Occipital lobe (tissue), 2 donors: ENCODE data around the gene TRAT1. TPM values are rescaled to one million over a fixed set of nuclear protein-coding genes. Genes with fewer than 3 reads are reported as not detected.

Source experiments
- DNase-seq: peaks from one replicate; lab custom pipeline; 2025; lab: John Stamatoyannopoulos, UW
- total RNA-seq: library from RNA; depleted of rRNA; stranded (reverse); fragments of >200 nt; gene quantifications from one replicate; pipeline ENCODE4 v1.2.3, GENCODE V29; 2014

Gene TRAT1
- total RNA-seq, 1 donor from 2014 or later: not detected

DNA sequence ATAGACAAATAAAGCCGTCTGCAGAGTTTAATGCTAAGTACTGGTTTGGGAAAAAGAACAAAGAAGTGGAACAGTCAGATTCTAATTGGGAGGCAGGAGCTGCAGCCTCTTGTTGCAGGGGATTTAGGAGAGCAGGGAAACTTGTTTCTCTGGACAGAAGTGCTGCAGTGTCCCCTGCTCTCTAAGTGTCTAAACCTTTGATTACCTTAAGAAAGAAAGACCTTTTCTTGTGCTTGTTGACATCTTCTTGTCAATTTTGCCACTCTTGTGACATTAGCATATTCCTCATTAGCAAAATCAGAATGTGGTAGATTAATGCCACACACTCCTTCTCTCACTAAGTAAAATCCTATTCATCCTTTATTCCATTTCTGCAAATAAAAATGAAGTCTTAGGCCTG lies 38.8 kb downstream of the TRAT1 start:
- no peak for DNase-seq

DNA sequence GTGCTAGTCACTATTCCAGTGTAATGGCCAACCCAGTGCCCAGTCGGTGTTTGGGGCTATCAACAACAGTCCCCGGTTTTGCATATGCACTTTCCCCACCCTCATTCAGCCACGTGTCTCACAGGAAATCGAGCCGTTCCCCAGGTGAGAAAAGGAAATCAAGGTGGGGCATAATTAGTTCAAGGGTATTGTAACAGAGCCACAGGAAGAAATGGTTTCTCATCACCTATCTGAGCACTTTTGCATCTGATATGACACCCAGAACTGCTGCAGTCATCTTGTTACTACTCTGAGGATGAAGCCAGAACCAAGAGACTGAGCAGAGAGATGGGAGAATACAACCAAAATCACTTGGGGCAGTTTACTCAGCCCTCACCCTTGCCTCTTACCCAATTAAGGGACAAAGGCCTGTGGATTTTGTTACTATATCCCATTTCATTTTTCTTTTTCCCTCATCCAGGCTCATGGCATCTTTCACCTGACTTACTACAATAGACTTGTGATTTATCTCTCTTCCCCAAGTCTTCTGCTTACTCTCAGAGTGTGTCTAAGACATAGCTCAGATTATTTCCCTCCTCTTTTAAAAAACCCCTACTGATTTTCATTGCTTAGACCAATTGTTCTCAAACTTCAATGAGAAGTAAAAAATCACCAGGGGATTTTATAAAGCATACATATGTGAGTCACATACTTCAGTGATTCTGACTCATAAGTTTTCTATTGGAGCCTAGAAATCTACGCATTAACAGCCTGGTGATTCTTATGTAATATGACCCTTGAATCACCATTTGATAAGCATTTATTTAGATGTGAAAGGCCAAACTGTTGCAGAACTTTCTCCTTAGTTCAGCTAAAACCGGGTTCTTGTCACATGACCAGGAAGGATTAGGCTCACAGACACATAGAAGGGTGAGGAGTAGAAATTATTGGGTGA lies 40.5 kb downstream of the TRAT1 start:
- no peak for DNase-seq

DNA sequence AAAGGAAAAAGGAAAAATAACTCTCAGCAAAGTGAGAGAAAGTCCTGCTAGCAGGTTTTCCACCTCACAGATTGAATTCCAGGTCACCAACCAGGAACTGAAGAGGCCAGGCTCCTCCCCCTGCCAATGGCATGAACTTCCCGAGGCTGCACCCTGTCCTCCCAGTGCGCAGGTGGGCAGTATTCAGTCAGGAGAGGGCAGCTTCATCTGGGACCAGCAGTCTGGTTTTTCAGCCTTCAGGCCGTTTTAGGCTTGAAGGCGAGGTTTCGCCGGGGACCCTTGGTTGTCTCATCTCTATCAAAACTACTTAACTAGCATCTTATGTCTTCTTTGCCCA lies 41.2 kb downstream of the TRAT1 start:
- DNase-seq: no peak

DNA sequence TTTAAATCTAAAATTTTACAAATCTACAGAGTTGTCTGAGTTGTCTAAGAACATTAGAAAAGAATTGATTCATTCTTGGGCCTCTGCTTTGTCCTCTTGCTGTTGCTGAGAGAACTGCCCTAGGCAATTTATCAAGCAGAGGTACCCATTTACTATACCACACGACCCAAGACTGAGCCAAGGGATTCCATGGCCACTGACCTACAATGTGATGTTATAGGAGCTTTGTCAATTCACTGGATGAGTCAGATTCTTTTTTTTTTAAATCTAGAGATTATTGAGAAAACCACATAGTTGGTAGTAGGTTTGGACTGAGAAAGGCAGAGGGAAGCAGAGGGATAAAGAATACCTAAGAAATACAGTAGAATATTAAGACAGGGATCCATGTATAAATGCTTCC lies 55.3 kb downstream of the TRAT1 start:
- no peak for DNase-seq

DNA sequence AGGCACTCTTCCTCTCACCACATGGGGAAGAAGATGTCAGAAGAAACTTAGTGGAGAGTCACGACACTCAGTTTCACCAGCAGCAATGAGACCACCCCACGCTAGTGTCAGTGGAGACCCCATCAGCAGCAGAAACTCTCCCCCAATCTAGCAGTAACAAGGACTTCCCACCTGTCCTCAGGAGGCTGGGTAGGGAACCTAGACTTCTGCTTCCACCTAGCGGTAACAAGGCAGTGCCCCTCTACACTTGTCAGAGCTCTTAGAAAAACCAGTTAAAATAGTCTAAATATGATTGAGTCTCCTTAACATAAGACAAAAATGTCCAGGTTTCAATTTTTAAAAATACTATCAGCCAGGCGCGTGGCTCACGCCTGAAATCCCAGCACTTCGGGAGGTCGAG lies 57.3 kb downstream of the TRAT1 start:
- no peak for DNase-seq

DNA sequence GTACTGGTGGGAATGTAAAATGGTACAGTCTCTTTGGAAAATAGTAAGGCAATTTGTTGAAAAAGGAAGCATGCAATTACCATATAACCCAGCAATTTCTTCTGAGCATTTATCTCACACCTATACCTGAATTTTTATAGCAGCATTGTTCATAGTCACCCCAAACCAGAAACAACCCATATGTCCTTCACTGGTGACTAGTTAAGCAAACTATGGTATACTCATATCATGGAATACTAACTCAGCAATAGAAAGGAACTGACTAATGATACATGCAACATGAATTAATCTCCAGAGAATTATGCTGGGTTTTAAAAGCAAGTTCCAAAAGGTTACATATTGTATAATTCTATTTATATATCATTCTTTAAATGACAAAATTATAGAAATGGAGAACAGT lies 60.2 kb downstream of the TRAT1 start:
- no peak for DNase-seq

DNA sequence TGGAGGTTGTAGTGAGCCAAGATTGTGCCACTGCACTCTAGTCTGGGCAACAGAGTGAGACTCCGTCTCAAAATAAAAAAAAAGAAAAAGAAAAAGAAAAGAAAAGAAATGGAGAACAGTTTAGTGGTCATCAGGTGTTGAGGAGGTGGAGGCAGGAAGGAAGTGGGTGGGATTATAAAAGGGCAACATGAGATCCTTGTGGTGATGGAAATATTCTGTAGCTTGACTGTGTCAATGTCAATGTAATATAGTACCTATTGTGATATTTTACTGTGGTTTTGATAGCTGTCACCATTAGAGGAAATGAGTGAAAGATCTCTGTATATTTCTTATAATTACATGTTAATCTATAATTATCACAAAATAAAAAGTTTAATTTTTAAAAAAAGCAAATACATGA lies 60.8 kb downstream of the TRAT1 start:
- DNase-seq: no peak

DNA sequence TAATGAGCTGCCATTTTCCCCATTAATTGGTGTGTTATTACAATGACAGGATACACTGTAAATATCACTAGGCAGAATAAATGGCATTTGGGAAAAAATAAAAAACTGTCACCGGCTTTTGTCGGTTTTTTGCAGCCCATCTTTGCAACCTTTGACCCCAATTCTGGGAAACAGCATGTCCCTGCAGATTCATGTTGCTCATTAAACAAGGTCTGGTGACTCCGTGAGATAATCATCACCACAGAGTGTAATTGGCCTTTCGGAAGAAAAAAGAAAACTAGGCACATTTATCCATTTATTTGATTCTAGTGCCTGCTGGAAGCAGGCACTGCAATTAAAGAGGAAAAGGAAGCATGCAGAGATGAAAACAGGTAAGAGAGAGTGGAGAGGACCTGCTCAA lies 64.5 kb downstream of the TRAT1 start:
- no peak for DNase-seq

DNA sequence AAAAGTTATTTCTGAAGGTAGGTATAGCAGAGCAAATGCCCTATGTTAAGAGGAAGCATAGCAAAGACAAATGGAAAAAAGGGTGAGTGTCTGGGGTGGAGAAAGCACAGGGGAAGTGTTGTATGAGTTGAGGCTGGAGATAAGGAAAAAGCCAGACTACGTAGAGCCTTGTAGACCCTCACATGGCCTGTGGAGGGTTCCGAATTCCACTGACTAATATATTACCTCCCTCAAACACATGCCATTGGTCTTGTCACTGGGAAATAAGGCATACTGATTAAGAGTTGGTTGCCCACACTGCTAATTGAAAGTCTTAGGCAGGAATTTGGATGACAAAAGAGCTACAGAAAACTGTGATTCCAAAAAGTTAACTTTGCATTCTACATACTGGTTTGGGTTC lies 65.2 kb downstream of the TRAT1 start:
- no peak for DNase-seq

DNA sequence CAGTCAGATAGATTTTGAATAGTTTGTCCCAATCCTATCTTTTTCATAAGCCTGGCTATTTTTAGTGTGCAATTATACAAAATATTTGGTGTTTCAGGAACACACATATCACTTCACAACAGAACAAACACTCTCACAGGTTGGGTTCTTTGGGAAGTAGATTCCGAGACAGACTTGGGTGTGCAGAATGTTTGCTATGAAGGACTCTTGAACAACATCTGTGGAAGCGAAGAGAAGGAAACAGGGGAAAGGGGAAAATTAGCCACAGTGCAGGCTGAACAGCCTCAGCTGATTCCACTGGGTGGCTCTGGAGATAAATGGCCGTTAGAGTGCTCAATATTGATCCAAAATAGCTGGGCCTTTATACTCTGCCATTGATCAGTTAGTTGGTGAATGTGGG lies 69.2 kb downstream of the TRAT1 start:
- no peak for DNase-seq

DNA sequence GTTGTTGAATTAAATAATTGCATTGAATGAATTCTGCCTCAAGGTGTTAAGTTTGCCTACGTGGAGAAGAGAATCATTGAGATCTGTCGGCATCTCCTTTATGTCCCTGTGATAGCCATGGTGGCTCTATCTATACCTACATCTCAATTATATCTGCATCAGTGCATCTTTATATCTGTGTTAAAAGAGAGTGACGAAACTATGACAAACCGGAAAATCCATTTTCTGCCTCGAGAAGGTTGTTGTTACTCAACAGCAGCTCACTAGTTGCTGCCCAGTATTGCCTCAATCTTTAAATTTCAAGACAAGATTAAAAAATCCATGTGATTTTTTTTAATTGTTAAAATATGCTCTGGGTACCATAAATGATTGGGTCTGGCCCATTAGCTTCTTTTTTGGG lies 72.4 kb downstream of the TRAT1 start:
- DNase-seq: no peak

DNA sequence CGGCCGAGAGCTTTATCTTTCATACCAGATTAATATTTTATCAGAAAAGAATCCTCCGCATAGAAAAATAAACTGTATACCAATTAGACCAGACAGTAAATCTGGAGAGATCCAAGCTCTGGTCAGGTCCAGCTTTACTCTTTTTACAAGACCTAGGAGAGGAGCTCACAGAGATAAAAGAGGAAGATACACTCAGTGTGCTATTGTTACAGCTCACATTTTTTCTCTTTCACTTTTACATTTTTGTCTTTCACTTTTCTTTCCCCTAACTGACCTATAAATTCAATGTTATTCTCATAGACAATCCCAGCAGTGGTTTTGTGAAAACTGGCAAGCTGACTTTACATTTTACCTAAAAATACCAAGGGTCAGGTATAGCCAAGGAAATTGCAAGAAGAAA lies 75.3 kb downstream of the TRAT1 start:
- no peak for DNase-seq

DNA sequence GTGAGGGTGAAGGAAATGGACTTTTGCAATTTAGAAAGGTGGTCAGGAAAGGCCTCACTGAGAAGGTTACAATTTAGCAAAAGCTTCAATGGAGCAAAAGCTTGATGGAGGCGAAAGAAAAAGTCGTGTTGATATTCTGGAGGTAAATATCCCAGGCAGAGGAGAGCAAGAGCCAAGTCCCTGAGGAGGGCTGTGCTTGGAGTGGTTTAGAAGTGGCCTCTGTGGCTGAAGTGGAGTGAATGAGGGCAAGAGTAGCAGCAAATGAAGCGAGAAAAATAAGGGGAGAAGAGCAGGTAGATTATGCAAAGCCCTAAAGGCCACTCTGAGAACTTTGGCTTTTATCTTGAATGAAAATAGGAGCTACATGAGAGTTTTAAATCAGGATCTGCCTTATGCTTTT lies 76.9 kb downstream of the TRAT1 start:
- no peak for DNase-seq

Other genes starting within 250 kb of the TRAT1 start
- 23.7 TPM for gene CIP2A, start 233.3 kb upstream of the TRAT1 start, total RNA-seq
- gene DZIP3, start 233.1 kb upstream of the TRAT1 start, total RNA-seq: 59.6 TPM
- gene RETNLB, start 65.4 kb upstream of the TRAT1 start, total RNA-seq: not detected
- gene GUCA1C, start 131.1 kb downstream of the TRAT1 start, total RNA-seq: not detected